ENCODE data around the gene TEX53.

- no peak for TF ChIP-seq CTCF (IDR thresholded peaks at IDR 0.05)
- TF ChIP-seq EZH2 (IDR thresholded peaks at IDR 0.05; ENCODE audit: borderline replicate concordance, insufficient read depth, low read depth, low read length, poor library complexity, severe bottlenecking): no peak
These were observed 32.2 kb upstream of the TEX53 start for GRCh38 chr9:114689813-114690212.
